Right renal cortex interstitium (tissue), 3 donors: ENCODE measurements around the gene DHRS4. TPM values are rescaled to one million over a fixed set of nuclear protein-coding genes. Genes with fewer than 3 reads are reported as not detected.

Experiments used
- DNase-seq, 3 donors: peaks; one replicate each; pipeline ENCODE4 v3.0.0-alpha.2; 2013; ENCODE audit warnings: low read depth in 3 of 3, low spot score in 2 of 3
- polyA plus RNA-seq, 3 donors: library from polyadenylated mRNA; unstranded; fragments of 120-200 nt; gene quantifications; one replicate each; pipeline ENCODE4 v1.2.1, GENCODE V29; 2013; ENCODE audit not compliant: insufficient read length in 3 of 3

Gene DHRS4
- polyA plus RNA-seq = 10 to 100 TPM; 46.7 to 55.5 (median 49.6) TPM

DNA sequence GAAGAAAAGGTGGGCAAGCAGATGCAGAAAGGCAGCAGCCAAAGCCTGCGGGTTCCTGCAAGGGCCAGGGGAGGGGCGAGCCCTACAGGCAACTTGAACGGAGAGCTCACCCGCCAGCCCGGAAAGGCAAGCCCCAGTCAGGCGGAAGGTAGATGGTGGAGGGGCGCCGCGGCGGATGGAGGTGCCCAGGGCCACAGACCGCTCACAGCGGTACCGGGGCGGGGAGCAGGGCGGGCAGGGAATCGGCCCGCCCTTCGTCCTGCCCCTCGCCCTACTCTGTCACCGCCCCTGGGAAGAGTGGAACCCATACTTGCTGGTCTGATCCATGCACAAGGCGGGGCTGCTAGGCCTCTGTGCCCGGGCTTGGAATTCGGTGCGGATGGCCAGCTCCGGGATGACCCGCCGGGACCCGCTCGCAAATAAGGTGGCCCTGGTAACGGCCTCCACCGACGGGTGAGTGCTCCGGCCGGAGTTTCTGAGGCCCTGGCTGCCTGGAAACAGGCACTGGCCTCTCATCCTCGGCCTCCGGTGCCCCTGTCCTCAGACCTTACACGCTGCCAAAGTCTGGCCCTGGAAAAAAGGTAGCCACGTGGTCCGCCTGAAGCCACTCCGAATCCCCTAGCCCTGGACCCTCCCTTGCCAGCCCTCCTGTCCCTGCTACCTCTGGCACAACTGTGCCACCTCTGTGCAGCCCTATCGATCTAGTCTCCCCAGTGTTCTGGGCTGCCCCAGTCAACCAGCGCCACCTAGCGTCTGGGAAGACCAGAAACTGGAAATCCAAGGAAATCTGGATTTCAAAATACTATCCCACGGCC lies at the start of gene DHRS4:
TSS of gene DHRS4 (plus strand) at position 307 of the 815 bp plus-strand sequence. CDS start at position 326, 19 bp downstream.
- peak in 1 of 3 donors; percentile 78 for DNase-seq

DNA sequence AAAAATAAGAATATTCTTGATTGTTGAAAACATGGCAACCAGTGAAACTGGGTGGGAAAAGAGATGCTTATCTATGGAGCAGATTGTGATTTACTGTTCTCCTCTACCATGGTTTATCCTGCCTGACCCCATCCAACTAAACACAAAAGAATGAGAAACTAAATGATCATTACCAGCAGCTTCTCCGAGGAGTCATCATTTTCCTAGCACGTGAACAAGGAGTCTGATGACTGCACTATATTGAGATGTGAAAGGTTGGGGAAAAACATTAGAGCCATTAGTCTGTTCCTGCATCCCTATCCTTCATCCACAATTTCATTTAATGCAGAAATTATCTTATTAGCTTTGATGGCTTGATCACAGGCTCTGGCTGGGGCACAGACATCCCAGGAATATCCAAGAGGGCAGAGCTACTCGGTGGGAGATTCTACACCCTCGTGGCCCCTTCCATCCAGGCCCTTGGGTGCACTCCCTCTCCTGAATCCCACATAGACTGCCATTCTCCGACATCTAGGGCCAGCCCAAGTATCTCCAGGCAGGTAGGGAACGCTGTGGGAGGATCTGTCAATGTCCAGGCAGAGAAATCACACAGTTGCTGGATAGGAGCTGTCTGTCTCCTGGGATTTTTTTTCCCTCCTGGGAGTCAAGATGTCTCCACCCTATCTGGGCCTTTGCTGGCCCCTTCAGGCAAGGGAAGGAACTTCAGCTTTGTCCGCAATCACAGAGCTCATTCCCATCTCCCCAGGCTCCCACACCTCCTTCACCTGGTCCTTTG lies 43.3 kb upstream of the DHRS4 start:
- DNase-seq = peak in 1 of 3 donors; percentile 17

DNA sequence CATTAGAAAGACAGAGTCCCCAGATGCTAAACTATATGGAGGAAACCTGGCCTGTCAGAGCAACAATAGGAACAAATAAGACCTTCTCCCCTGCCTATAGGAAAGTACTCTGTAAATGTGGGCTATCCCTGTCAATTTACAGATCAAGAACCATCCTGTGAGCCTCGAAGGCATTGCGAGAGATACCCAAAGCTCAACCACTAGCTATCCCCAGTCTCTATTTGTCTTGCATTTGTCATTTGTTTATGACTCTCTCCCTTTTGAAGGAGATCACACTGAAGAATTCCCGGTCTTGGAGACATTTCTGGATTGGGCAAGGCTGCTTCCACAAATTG lies 42.7 kb upstream of the DHRS4 start:
- DNase-seq = no peak

DNA sequence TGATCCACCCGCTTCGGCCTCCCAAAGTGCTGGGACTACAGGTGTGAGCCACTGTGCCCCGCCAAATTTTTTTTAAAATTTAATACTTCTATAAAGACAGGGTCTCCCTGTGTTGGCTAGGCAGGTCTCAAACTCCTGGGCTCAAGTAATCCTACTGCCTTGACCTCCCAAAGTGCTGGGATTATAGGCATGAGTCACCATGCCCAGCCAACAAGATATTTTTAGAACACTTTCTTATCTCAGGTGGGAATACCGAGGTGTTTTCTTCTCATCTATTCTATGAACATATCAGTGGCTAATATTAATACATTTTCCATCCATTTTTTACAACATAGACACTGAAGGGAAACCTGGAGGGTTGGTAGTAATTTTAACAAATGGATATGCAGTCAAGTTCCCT lies 38.0 kb upstream of the DHRS4 start:
- DNase-seq = no peak

DNA sequence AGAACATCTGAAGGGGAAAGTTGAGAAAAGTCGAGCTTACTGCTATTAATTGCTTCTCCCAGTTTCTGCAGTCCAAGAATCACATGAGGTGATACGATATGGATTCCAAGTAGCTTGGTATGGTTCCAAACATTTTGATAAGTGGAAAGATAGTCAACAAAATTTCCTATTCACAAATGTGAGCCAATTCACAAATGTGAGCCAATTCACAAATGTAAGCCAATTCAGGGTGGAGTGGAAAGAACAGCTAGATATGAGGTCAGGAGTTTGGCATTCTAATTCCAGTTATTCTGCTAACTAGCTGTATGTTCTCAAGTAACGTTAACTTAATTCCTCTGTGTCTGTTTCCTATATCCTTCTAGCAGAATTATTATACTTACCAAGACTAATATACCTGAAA lies 37.6 kb upstream of the DHRS4 start:
- DNase-seq = no peak

DNA sequence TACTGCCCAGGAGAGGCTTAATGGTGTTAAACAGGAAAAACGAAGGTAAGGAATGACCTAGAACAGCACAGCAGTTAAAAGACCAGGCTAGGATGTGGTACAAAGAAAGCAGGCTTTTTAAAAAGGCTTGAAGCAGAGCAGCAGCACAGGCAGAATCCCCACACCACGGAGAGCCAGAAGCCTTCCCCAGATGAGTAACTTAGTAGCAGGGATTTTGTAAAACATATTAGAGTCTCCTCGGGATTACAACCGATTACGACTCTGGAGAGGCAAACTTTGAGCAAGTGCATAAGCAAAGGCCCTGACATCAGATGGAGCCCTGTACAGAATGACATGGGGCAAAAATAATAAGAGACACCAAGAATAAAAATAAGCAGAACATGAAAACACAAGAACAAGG lies 37.1 kb upstream of the DHRS4 start:
- DNase-seq = no peak

DNA sequence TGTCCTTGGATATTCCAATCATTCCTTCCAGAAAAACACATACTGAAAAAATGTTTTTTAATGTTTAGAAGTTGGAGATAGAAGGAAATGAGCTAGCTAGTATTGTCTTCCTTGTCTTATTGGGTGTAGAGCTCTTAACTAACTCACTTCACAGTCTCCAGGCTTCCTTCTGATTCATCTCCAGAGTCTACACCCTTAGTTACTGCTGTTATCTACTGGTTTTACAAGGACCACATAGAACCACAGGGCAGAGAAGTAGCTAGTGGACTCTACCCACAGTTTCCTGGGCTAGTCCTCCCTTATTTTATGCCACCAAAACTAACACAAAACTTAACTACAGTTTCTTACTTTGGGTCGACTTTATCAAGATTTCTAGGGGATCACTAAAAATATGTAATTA lies 31.0 kb upstream of the DHRS4 start:
- no peak for DNase-seq

DNA sequence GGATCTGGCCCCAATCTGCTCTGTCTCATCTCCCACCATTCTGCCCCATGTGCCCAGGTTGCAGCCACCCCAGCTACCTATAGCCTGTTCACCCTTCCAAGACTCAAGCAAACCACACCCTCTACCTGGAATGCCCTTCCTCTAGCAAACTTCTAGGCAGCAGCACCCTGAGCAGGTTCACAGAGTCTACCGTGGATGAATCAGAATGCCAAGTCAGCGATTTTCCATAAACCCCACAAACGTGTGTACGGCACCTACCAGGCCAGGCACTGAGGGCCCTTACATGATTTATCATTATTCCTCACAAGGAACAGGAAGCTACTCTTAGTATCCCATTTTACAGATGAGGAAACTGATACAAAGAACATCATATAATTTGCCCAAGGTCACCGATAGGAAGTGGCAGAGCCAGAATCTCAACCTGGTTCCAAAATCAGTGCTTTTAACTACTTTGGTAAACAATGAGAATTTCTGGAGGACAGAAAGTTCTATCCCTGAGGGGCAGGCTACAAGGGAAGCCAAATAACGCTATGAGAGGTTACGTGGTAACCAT lies 28.0 kb upstream of the DHRS4 start:
- no peak for DNase-seq

DNA sequence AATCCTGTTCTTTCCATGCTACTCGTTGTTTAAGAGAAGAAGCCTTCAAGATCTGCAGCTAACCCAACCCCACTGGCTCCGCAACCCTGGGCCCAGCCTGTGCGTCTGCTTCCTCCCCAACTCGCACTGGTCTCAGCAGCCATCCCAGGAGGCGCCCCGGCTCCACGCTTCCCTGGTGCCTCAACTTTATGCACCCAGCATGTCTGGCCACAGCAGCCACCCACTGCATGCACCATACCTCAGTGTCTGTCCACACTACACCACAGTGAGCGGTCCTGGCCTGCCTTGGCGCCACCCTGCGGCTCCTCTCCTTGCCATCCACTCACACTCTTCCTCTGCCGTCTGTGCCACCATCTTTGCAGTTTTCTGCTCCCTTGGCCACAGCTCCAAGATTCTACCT lies 27.0 kb upstream of the DHRS4 start:
- DNase-seq = no peak

DNA sequence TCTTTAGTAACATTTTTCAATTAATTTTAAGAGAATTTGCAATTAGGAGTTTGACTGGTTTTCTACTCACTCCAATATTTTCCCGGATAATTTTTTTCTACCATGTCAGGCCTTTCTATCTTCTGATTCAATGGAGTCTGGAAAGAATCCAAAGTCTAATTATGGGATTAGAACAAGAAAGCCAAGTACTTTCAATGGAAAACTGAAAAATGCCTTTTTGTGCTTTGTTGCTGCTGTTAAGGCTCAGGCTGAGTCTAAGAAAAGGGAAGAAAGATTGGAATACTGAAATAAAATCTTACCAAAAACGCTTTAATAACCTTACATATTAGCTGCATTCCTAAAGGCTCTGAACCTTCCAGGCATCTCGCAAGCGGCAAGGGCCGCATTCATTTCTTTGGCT lies 24.4 kb upstream of the DHRS4 start:
- DNase-seq = no peak

DNA sequence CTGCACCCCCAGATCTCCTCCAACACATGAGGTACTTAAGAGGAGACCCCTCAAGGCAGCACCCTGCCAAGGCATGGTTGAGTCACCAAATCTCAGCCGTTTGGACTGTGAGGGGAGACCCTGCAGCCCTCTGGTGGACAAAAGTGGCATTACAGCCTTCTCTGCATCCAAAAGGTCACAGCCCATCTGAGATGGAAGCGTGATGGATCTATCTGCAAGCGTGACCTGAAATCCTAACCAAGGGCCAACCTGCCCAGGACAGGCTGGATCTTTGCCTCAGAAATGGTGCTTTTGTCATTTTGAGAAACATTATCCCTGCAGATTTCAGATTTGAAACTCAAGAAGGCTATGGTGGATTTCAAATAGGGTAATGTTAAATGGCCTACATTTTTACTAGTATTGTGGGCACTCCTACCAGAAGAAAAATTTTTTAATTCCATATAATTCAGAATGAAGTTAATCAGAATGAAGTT lies 23.7 kb upstream of the DHRS4 start:
- no peak for DNase-seq

DNA sequence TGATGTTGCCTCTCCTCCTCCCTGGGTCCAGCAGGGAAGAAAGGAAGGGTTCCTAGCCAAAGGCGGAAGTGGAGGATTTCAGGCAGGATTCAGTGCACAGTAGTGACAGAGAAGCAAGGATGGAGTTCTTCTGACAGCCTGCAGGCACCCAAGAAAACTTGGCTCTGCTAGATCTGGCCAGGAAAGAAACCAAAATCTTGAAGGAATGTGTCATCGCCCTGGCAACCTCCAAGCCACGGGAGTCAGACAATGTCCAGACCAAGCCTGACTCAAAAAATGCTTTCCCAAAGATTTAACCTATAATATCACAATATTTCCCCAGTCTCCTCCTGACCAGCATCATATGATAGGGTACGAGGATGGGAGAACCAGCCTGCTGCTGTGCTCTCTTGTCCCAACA lies 22.8 kb upstream of the DHRS4 start:
- DNase-seq = no peak

DNA sequence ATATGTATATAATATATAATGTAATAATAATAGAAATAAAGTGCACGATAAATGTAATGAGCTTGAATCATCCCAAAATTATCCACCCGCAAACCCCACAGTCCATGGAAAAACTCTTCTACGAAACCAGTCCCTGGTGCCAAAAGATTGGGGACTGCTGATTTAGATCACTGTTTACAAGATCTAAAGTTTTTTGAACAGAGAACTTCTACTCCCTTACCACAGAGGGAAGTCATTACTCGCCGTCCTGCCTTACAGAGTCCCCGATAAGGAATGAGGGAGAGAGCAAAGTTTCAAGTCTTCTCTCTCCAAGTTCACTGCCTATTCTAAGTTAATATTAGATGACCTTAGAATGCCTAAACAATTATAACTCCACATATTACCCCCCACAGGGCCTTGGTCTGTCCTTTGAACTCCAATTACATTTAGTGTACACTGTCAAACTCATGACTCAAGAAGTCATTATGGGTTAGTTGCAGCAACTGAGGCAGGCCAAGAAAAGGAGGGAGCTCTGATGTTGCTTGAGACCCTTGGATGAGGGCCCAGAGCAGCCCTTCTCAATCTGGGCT lies 21.8 kb upstream of the DHRS4 start:
- DNase-seq = no peak

DNA sequence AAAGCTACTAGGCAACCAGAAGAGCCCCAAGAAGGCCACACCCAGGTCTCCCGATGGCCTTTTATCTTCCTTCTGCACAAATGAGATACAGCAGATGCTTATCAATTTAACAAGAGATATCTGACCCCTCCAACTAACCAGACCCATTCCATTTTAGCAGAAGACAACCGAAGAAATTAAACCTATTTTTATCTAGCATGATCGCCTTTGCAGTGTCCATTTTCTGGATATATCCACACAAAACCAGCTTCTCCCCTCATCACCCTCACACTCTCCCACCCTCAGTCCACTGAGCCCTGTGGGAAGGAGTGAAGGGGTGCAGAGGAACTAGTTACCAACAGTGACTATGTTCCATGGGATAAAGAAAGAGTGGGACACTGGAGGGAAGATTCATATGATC lies 20.9 kb upstream of the DHRS4 start:
- no peak for DNase-seq

DNA sequence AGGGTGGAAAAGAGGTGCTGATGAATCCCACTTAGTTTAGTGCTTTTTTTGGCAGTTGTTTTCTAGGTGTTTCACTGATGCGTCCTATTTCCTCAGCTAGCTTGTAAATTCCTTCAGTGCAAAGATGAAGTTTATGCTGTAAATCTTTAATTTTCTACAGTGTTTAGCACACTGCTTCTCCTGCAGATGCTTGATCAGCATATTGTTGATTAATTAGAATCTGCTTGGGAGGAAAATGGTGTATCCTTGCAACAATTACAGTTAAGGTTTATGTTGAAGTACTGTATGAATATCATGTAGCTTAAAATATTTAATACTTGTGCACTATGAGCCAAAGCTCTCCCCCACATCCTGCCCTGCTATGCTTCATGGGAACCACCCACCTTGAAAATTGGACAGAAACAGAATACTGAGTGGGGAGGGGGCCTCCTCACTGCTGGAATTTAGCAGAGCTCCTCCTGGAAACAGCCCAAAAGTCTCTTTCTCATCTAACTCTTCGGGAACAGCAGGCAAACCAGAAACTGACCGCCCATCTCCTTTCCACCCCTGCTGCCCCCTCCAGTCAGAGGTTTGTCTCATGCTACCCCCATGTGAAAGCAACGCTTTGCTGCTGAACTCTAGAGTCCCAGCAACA lies 20.3 kb upstream of the DHRS4 start:
- no peak for DNase-seq

DNA sequence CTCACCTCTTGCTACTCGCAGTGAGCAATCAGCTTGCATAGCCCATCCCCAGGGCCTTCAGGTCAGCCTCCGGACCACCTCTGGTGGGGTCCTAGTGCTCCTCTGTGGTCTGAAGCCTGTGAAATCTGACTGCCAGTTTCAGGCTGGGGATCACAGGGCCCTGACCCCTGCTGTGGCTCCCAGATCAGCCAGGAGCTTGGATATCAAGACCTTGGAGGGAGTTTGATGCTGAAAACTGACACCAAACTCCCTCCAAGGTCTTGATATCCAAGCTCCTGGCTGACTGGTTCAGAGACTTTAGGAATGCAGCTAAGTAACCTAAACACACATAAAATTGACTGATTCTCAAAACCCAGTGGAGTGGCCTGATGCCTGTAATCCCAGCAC lies 19.8 kb upstream of the DHRS4 start:
- no peak for DNase-seq

DNA sequence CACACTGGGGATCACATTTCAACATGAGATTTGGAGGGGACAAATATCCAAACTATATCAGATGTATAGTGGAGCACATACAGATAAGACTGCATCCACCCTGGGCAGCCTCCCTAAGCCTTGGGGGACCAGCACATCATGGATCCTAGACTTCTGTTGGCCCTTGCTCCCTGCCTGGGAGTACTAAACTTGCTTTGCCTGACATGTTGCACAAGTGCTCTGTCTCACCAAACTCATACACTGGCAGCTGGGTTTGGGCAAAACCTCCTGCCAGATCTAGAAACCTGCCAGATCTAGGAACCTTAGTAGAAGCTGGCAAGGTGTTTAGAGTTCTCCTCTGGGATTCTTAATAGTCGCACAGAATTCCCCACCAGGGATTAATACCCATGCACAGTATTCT lies 18.4 kb upstream of the DHRS4 start:
- DNase-seq = no peak

DNA sequence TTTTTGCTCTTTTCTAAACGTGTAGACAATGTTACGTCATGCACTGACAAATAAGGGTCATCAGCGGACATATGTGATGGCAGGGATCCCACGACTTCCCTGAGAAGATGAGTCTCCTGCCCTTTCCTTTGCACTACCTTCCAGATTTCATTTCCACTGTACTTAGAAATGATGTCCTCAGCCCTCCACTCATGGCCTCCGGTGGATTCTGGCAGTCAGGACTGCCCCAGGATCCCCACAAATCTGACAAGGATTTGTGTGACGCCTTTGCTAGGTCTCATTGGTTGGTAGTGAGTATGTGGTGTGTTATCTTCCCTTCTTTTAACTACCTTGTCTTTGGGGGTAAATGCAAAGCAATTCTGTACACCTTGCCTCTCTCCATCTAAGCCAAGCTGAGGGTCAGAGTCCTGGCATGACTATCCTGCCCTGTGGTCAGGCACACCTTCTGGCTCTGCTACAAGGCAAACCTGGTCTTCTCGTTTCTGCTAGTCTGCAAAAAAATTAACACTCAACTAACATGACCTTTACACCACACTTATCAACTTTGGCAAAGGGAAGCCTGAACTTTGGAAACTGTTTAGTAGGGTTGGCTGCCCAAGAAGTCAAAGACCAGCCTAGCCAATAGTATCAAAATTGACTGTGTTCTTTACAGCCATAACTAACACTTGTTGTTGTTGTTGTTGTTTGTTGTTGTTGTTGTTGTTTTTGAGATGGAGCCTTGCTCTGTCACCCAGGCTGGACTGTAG lies 17.3 kb upstream of the DHRS4 start:
- no peak for DNase-seq

DNA sequence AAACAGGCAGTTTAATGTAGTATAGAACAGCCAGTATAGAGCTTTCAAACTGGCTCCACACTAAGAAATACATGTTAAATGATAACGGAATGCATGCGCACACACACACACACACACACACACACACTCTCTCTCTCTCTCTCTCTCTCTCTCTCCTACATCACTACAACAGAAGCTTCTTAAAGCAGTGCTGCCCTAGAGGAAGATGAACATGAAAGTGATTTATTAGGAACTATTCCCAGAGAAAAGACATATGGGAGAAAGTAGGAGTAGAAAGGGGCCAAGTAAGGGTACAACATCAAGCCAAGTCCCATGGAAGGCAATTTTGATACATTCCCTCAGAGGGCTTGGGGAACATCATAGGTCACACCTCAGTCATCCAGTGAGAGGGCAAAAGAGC lies 16.4 kb upstream of the DHRS4 start:
- DNase-seq = peak in 2 of 3 donors; percentile 49 to 62

DNA sequence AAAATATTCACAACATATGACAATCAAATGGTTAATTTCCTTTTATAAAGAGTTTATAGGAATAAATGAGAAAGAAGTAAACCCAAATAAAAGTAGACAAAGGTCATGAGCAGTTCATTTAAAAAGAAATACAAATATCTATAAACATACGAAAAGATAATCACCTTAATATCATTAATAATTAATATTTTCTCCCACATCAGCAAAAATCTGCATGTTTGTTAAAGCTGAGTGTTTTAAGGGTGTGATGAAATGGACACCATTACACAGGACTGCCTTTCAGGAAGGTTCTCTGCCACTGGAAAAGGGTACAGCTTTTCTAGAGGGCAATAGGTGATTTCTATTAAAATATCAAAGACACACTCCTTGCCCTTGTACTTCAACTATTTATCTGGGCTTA lies 14.7 kb upstream of the DHRS4 start:
- no peak for DNase-seq
